ENCODE results near the gene RACGAP1.
A peak's percentile ranks its signal among the peaks of the same experiment; 100 is the strongest.

RACGAP1 gene

DNA sequence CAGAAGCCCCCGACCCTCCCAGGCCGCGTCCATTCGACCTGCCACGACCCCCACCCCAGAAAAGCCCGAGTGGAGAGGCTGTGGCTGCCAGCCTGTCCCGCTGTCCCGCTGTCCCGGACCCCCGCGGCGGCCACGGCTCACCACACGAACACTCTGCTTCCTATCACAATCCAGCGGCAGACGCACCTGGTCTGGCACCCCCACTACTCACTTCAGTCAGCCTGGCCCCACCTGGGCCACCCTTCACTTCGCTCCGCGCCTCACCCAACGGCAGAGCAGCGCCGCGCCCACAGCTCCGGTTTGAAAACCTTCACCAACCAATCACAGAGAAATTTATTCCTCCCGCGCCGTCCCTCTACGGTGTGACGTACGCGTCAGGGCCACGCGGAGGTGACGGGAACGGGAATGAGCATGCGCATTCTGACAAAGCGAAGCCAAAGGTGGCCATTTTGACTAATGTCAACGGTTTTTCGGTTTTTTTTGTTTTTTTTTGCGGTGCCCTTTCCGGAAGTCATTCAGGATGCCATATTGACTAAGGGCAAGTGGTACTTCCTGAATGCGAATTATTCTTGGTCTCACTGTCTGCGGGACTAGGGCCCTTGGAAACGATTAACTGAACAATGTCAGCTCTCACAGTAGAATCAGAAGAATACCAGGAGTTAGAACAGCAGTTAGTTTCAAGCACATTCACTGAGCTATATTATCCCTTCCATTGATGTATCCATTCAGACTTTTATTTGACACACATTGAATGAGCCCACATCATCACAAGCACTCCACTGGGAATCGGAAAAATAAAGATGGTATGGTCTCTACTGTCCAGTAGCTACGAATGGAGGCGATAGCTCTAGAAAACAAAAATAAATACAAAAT lies at the start of gene RACGAP1:
Gene RACGAP1, minus strand, starts transcription at position 308 of the 873 bp plus-strand sequence. CDS start 8,779 bp downstream, outside the sequence.
- peaks cover 10% of the 10 kb centered on the region; the same call in 1 of the 2 replicates for H3K36me3 ChIP-seq (replicated peaks)
- DNase-seq (ENCODE audit: low spot score in 2 of 2), result peak; percentile 96 to 98

GRCh38 chr12:50073712-50074111 lies 48.4 kb upstream of the RACGAP1 start:
- H3K36me3 ChIP-seq (replicated peaks), result peaks cover 3% of the 10 kb centered on the region; the same call in 1 of the 2 replicates
- DNase-seq (ENCODE audit: low spot score in 2 of 2), result no peak
- no peaks in the 10 kb centered on the region for H3K9me3 ChIP-seq
- H3K27me3 ChIP-seq (ENCODE audit: low read depth), result no peaks in the 10 kb centered on the region
- H3K4me3 ChIP-seq, result no peak overlapping the region
- H3K4me1 ChIP-seq, result peaks cover 3% of the 10 kb centered on the region; the same call in 1 of the 2 replicates
- in situ Hi-C loops (cut with MboI; ENCODE audit: low sequenced_read_pairs), result loop anchor here (10.0 kb wide), 1 partner anchor 101 kb away; no protein-coding TSS in a partner anchor

More for the DNA sequence above, at the start of gene RACGAP1:
- Histone ChIP-seq H3K4me1 (peaks cover 28% of the 10 kb centered on the region), H3K27me3 (ENCODE audit: low read depth) (no peaks in the 10 kb centered on the region), H3K4me3 (peak within 1 kb of the TSS; percentile 92), H3K9me3 (no peaks in the 10 kb centered on the region)
- in situ Hi-C loops (cut with MboI; ENCODE audit: low sequenced_read_pairs), result no loop called here

DNA sequence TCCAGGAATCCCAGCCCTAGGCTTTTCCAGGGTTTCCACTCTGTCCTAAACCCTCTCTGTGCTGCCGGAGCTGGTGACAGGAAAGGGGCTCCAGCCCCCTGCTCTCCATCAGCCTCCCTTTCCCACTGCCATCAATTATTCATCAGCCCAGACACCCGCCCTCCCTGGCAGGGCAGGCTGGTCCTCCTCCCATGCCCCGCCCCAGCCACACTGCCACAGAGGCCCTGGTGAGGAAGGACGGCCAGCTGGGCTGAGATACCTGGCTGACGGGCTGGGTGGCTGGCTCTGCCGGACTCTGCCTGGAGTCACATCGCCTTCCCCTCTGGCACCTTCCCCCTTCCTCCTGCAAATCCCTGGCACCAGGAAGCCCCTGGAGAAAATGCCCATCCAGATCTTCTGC lies 47.9 kb upstream of the RACGAP1 start:
- Histone ChIP-seq H3K27me3 (ENCODE audit: low read depth) (no peaks in the 10 kb centered on the region), H3K9me3 (no peaks in the 10 kb centered on the region), H3K36me3 (replicated peaks) (peaks cover 3% of the 10 kb centered on the region; the same call in 1 of the 2 replicates), H3K4me1 (peaks cover 3% of the 10 kb centered on the region; the same call in 1 of the 2 replicates), H3K4me3 (no peak overlapping the region)
- DNase-seq (ENCODE audit: low spot score in 2 of 2), result no peak
- in situ Hi-C loops (cut with MboI; ENCODE audit: low sequenced_read_pairs), result loop anchor here (10.0 kb wide), 1 partner anchor 102 kb away; no protein-coding TSS in a partner anchor

GRCh38 chr12:50072198-50072907 lies 47.1 kb upstream of the RACGAP1 start:
- in situ Hi-C loops (cut with MboI; ENCODE audit: low sequenced_read_pairs), result loop anchor here (10.0 kb wide), 1 partner anchor 102 kb away; no protein-coding TSS in a partner anchor
- H3K4me3 ChIP-seq, result no peak overlapping the region
- H3K36me3 ChIP-seq (replicated peaks), result peaks cover 3% of the 10 kb centered on the region; the same call in 1 of the 2 replicates
- peaks cover 3% of the 10 kb centered on the region; the same call in 1 of the 2 replicates for H3K4me1 ChIP-seq
- no peaks in the 10 kb centered on the region for H3K27me3 ChIP-seq (ENCODE audit: low read depth)
- DNase-seq (ENCODE audit: low spot score in 2 of 2), result no peak
- H3K9me3 ChIP-seq, result no peaks in the 10 kb centered on the region

- Histone ChIP-seq H3K9me3 (no peaks in the 10 kb centered on the region), H3K4me3 (no peak overlapping the region), H3K4me1 (peaks cover 3% of the 10 kb centered on the region; the same call in 1 of the 2 replicates), H3K36me3 (replicated peaks) (peaks cover 3% of the 10 kb centered on the region; the same call in 1 of the 2 replicates), H3K27me3 (ENCODE audit: low read depth) (no peaks in the 10 kb centered on the region)
- in situ Hi-C loops (cut with MboI; ENCODE audit: low sequenced_read_pairs), result loop anchor here (10.0 kb wide), 1 partner anchor 104 kb away; no protein-coding TSS in a partner anchor
- peak; percentile 58 to 89 for DNase-seq (ENCODE audit: low spot score in 2 of 2)
These were observed 45.2 kb upstream of the RACGAP1 start for GRCh38 chr12:50070314-50071060.

- in situ Hi-C loops (cut with MboI; ENCODE audit: low sequenced_read_pairs), result loop anchor here (5.0 kb wide), 1 partner anchor 102 kb away; no protein-coding TSS in a partner anchor
- no peak overlapping the region for H3K4me3 ChIP-seq
- no peak for DNase-seq (ENCODE audit: low spot score in 2 of 2)
- H3K9me3 ChIP-seq, result no peaks in the 10 kb centered on the region
- peaks cover 5% of the 10 kb centered on the region; the same call in 1 of the 2 replicates for H3K36me3 ChIP-seq (replicated peaks)
- no peaks in the 10 kb centered on the region for H3K27me3 ChIP-seq (ENCODE audit: low read depth)
- H3K4me1 ChIP-seq, result peaks cover 3% of the 10 kb centered on the region; the same call in 1 of the 2 replicates
These were observed 44.2 kb upstream of the RACGAP1 start for GRCh38 chr12:50069539-50069938.

DNA sequence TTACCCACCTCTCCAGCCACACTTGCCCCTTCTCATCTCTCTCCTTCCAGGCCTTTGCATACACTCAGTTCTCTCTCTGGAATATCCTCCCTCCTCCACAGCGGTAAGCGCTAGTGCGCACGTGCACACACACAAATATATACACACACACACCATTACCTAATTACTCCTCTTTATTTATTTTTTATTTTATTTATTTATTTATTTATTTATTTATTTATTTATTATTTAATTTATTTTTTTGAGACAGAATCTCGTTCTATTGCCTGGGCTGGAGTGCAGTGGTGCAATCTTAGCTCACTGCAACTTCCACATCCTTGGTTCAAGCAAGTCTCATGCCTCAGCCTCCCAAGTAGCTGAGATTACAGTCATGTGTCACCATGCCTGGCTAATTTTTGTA lies 43.8 kb upstream of the RACGAP1 start:
- DNase-seq (ENCODE audit: low spot score in 2 of 2), result no peak
- Histone ChIP-seq H3K9me3 (no peaks in the 10 kb centered on the region), H3K27me3 (ENCODE audit: low read depth) (no peaks in the 10 kb centered on the region), H3K36me3 (replicated peaks) (peaks cover 5% of the 10 kb centered on the region; the same call in 1 of the 2 replicates), H3K4me1 (peaks cover 3% of the 10 kb centered on the region; the same call in 1 of the 2 replicates), H3K4me3 (no peak overlapping the region)
- in situ Hi-C loops (cut with MboI; ENCODE audit: low sequenced_read_pairs), result loop anchor here (5.0 kb wide), 1 partner anchor 102 kb away; no protein-coding TSS in a partner anchor

DNA sequence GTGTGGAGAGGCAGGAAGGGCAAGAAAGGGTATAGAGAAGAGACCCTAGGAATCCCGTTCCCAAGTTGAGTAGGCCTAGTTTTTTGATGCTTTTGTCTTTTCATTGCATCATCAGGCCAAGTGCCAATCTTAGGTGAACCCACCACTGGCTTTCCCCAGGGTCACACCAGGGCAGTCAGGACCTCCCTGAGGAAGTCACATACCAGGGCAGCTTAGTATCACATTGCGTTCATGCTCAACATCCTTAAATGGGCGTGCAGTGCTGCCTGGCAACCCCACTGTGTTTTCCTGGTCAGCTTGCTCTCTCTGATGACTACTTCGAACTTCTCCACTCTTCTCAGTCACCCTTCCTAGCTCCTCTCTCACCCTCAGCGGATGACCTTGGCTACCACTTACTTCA lies 41.1 kb upstream of the RACGAP1 start:
- Histone ChIP-seq H3K36me3 (replicated peaks) (peaks cover 14% of the 10 kb centered on the region), H3K4me1 (peaks cover 3% of the 10 kb centered on the region; the same call in 1 of the 2 replicates), H3K27me3 (ENCODE audit: low read depth) (no peaks in the 10 kb centered on the region), H3K4me3 (no peak overlapping the region), H3K9me3 (no peaks in the 10 kb centered on the region)
- in situ Hi-C loops (cut with MboI; ENCODE audit: low sequenced_read_pairs), result loop anchor here (5.0 kb wide), 1 partner anchor 99 kb away; no protein-coding TSS in a partner anchor
- DNase-seq (ENCODE audit: low spot score in 2 of 2), result peak in 1 of 2 experiments; percentile 49

DNA sequence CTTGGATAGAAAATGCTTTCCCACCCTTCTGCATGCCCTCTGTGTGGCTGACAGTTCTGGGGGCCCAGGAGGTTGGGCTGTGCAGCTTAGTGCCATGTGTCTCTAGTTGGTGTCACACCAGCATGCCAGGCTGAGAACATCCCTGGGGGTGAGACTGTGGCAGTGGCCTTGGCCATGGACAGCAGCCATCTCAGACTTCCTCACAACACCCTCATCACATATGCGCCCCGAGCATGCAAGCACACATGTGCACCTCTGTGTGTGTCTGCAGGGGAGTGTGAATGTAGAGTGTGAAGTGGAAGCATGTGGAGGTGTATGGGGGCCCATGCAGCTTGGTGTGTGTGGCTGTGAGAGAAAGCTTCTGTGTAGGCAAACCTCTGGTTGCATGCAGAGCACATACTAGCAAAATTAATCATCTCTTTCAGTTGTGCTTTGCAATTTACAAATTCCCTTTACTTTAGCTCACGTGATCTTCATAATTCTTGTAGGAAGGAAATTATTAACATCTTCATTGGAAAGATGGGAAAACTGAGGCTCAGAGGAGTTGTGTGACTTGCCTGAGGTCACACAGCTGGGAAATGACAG lies 40.5 kb upstream of the RACGAP1 start:
- DNase-seq (ENCODE audit: low spot score in 2 of 2), result no peak
- H3K4me1 ChIP-seq, result peaks cover 3% of the 10 kb centered on the region; the same call in 1 of the 2 replicates
- no peak overlapping the region for H3K4me3 ChIP-seq
- H3K36me3 ChIP-seq (replicated peaks), result peaks cover 20% of the 10 kb centered on the region
- in situ Hi-C loops (cut with MboI; ENCODE audit: low sequenced_read_pairs), result loop anchor here (5.0 kb wide), 1 partner anchor 99 kb away; no protein-coding TSS in a partner anchor
- H3K27me3 ChIP-seq (ENCODE audit: low read depth), result no peaks in the 10 kb centered on the region
- H3K9me3 ChIP-seq, result no peaks in the 10 kb centered on the region

- no peaks in the 10 kb centered on the region for H3K27me3 ChIP-seq (ENCODE audit: low read depth)
- DNase-seq (ENCODE audit: low spot score in 2 of 2), result no peak
- H3K4me3 ChIP-seq, result no peak overlapping the region
- H3K36me3 ChIP-seq (replicated peaks), result peaks cover 31% of the 10 kb centered on the region
- no peaks in the 10 kb centered on the region for H3K9me3 ChIP-seq
- no peaks in the 10 kb centered on the region; the same call in 1 of the 2 replicates for H3K4me1 ChIP-seq
- in situ Hi-C loops (cut with MboI; ENCODE audit: low sequenced_read_pairs), result no loop called here
These were observed 37.6 kb upstream of the RACGAP1 start for GRCh38 chr12:50062728-50063460.

DNA sequence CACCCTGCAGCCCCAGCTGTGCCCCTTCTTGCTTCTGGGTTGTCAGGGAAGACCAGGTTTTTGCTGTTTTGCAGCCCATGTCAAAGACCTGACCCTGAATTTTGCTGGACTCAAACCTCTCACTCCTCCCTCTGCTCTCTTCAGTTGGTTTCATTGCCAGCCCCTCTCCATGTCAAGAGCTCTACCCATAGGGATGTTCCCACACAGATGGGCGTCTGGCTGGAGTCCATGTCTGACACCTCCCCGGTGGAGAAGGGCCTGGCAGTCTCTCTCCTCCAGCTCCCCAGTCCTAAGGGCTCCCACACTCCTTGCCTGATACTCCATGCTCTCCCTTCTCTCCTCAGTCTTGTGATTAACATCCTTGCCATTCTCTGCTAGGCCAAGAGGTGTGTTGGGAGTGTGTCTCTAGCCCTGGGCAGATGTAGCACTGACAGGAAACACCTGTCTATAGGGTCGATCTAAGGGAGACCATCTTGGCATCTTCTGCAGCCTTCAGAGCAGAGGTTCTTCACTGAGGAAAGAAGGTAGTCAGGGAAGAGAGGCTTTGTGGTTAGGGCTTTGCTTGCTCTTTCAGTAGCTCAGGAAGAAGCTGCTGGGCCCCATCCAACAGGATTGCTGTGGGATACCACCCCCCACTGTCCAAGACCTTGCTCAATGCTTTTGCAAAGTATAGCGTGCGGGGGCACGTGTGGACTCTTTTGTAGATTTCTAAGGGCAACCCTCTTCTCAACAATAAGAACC lies 36.8 kb upstream of the RACGAP1 start:
- H3K4me3 ChIP-seq, result no peak overlapping the region
- H3K4me1 ChIP-seq, result no peaks in the 10 kb centered on the region; the same call in 1 of the 2 replicates
- H3K36me3 ChIP-seq (replicated peaks), result peaks cover 31% of the 10 kb centered on the region
- no peaks in the 10 kb centered on the region for H3K27me3 ChIP-seq (ENCODE audit: low read depth)
- DNase-seq (ENCODE audit: low spot score in 2 of 2), result no peak
- in situ Hi-C loops (cut with MboI; ENCODE audit: low sequenced_read_pairs), result no loop called here
- H3K9me3 ChIP-seq, result no peaks in the 10 kb centered on the region

Measured in HAP-1 (cell line).